Measurements from ENCODE around the gene NFIC.

Gene NFIC

DNA sequence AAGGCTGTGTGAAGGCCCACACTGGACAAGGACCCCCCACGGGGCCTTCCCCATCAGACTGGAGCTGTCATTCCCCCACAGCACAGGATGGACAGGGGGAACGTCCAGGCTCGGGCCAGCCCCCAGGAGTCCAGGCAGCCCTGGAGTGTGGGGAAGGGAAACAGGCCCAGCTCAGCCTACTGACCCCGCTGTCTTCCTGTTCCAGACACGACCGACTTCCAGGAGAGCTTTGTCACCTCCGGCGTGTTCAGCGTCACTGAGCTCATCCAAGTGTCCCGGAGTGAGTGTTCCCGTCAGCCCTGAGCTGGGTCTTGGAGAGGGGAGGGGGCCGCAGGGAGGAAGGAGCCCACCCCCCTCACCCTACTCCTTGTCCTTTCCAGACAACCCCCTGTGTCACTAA is 66.9 kb downstream of the NFIC start:
- no peaks in the 10 kb centered on the region for H3K79me2 ChIP-seq (ENCODE audit: control insufficient read depth, low read length)
- no peaks in the 10 kb centered on the region for H3K36me3 ChIP-seq (ENCODE audit: control insufficient read depth, low read length)
- H3K4me3 ChIP-seq (ENCODE audit: low read length) = no peak overlapping the region
- H3K27me3 ChIP-seq (ENCODE audit: control insufficient read depth, low read length) = peaks cover 3% of the 10 kb centered on the region
- H3K9me3 ChIP-seq (ENCODE audit: control insufficient read depth, insufficient read depth, low read length) = peaks cover 5% of the 10 kb centered on the region; the same call in 1 of the 2 replicates
- no peaks in the 10 kb centered on the region for H3K9me2 ChIP-seq (replicated peaks; ENCODE audit: control insufficient read depth, low read length)
- no peak overlapping the region for H3K27ac ChIP-seq (ENCODE audit: low read depth, low read length)
- TF ChIP-seq EZH2phosphoT487 (IDR thresholded peaks at IDR 0.05; ENCODE audit: borderline replicate concordance, low read length) = no peak
- TF ChIP-seq, protein P1, sequence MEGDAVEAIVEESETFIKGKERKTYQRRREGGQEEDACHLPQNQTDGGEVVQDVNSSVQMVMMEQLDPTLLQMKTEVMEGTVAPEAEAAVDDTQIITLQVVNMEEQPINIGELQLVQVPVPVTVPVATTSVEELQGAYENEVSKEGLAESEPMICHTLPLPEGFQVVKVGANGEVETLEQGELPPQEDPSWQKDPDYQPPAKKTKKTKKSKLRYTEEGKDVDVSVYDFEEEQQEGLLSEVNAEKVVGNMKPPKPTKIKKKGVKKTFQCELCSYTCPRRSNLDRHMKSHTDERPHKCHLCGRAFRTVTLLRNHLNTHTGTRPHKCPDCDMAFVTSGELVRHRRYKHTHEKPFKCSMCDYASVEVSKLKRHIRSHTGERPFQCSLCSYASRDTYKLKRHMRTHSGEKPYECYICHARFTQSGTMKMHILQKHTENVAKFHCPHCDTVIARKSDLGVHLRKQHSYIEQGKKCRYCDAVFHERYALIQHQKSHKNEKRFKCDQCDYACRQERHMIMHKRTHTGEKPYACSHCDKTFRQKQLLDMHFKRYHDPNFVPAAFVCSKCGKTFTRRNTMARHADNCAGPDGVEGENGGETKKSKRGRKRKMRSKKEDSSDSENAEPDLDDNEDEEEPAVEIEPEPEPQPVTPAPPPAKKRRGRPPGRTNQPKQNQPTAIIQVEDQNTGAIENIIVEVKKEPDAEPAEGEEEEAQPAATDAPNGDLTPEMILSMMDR (IDR thresholded peaks at IDR 0.05; ENCODE audit: low read depth, low read length, poor library complexity, severe bottlenecking) = no peak
- no peaks in the 10 kb centered on the region for H4K20me1 ChIP-seq (ENCODE audit: control insufficient read depth, insufficient read depth, low read depth, low read length)
- no peak overlapping the region for H3K4me2 ChIP-seq (ENCODE audit: low read length)
- no peaks in the 10 kb centered on the region for H3F3A ChIP-seq (ENCODE audit: control insufficient read depth, insufficient read depth)
- peaks cover 24% of the 10 kb centered on the region for H3K4me1 ChIP-seq (ENCODE audit: control insufficient read depth, low read length)

DNA sequence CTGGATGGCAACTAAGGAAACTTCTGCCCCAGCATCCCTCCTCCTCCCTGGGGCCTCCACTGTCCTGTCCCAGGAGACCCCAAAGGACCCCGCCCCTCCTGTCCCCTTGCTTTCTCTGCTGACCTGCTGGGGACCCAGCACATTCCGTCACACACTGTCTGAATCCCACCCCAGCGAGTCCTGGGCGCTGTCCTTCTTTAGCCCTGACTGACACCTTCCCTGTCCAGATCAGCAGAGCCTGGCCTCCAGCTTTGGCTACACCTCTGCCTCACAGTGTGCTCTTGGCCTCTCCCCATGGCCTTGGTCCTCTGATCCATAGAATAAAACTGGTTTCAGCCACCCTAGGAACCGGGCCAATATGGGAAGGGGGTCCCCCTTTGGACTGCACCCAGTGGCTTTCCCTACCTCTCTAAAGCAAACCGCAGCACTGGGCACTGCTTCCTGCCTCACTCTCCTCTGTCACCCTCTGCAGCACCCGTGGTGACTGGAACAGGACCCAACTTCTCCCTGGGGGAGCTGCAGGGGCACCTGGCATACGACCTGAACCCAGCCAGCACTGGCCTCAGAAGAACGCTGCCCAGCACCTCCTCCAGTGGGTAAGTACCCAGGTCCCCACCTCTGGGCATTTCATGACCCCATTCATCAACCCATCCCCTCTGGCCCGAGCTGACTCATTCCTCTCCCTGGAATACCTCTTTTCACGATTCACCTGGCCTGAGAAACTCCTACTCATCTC is 67.6 kb downstream of the NFIC start:
- H3K4me3 ChIP-seq (ENCODE audit: low read length) = peak overlapping the region; percentile 91
- H3K79me2 ChIP-seq (ENCODE audit: control insufficient read depth, low read length) = no peaks in the 10 kb centered on the region
- H3K27me3 ChIP-seq (ENCODE audit: control insufficient read depth, low read length) = no peaks in the 10 kb centered on the region
- no peak overlapping the region for H3K27ac ChIP-seq (ENCODE audit: low read depth, low read length)
- H3K36me3 ChIP-seq (ENCODE audit: control insufficient read depth, low read length) = no peaks in the 10 kb centered on the region
- TF ChIP-seq, protein P1 (IDR thresholded peaks at IDR 0.05; ENCODE audit: low read depth, low read length, poor library complexity, severe bottlenecking) = no peak
- TF ChIP-seq EZH2phosphoT487 (IDR thresholded peaks at IDR 0.05; ENCODE audit: borderline replicate concordance, low read length) = no peak
- H4K20me1 ChIP-seq (ENCODE audit: control insufficient read depth, insufficient read depth, low read depth, low read length) = no peaks in the 10 kb centered on the region
- H3F3A ChIP-seq (ENCODE audit: control insufficient read depth, insufficient read depth) = no peaks in the 10 kb centered on the region
- H3K4me1 ChIP-seq (ENCODE audit: control insufficient read depth, low read length) = peaks cover 17% of the 10 kb centered on the region
- H3K4me2 ChIP-seq (ENCODE audit: low read length) = peak overlapping the region; percentile 93
- H3K9me2 ChIP-seq (replicated peaks; ENCODE audit: control insufficient read depth, low read length) = no peaks in the 10 kb centered on the region
- peaks cover 5% of the 10 kb centered on the region; the same call in 1 of the 2 replicates for H3K9me3 ChIP-seq (ENCODE audit: control insufficient read depth, insufficient read depth, low read length)

DNA sequence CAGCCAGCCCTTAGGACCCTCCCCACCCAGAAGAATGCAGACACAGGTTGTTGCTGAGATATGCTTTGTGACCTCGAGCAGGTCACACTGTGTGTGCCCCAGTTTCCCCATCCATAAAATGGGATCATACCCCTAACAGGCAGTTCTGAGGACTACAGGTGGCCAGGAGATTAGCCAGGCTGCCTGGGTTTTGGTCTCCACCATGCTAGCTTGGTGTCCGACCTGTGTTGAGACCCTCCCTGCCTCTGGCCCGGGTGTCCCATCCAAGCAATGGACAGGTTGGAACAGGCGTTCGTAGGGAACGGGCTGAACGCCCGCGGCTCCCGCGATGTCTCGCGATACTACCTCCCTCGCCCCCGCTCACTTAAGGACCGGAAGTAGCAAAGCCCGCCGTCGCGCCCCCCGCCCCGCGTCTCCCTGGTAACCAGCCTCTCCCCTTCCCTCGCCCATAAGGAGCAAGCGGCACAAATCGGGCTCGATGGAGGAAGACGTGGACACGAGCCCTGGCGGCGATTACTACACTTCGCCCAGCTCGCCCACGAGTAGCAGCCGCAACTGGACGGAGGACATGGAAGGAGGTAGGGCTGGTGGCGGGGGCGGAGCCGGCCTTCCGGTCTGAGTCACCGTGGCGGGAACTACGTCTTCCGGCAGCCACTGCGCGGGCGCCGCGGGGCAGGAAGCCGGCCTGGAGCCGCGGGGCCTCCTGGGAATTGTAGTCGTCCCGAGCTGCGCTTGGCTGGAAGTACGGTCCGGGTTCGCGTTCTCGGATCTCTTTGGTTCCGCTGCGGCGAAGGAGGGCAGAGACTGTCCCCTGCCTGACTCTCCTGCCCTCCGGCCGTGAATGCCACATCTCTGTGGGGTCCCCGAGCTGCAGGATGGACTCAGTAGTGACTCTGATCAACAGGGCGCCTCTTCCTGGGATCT is 68.5 kb downstream of the NFIC start:
- no peak for TF ChIP-seq EZH2phosphoT487 (IDR thresholded peaks at IDR 0.05; ENCODE audit: borderline replicate concordance, low read length)
- TF ChIP-seq, protein P1 (IDR thresholded peaks at IDR 0.05; ENCODE audit: low read depth, low read length, poor library complexity, severe bottlenecking) = no peak
- Histone ChIP-seq H3K9me2 (replicated peaks; ENCODE audit: control insufficient read depth, low read length) (no peaks in the 10 kb centered on the region), H3K4me1 (ENCODE audit: control insufficient read depth, low read length) (peaks cover 10% of the 10 kb centered on the region), H3K9me3 (ENCODE audit: control insufficient read depth, insufficient read depth, low read length) (peaks cover 5% of the 10 kb centered on the region; the same call in 1 of the 2 replicates), H3F3A (ENCODE audit: control insufficient read depth, insufficient read depth) (no peaks in the 10 kb centered on the region), H4K20me1 (ENCODE audit: control insufficient read depth, insufficient read depth, low read depth, low read length) (no peaks in the 10 kb centered on the region), H3K79me2 (ENCODE audit: control insufficient read depth, low read length) (no peaks in the 10 kb centered on the region), H3K4me3 (ENCODE audit: low read length) (peak overlapping the region; percentile 91), H3K27me3 (ENCODE audit: control insufficient read depth, low read length) (no peaks in the 10 kb centered on the region), H3K27ac (ENCODE audit: low read depth, low read length) (peak overlapping the region; percentile 66), H3K36me3 (ENCODE audit: control insufficient read depth, low read length) (no peaks in the 10 kb centered on the region), H3K4me2 (ENCODE audit: low read length) (peak overlapping the region; percentile 93)

All from DOHH2 (cell line).